Neural progenitor cell (in vitro differentiated cells): ENCODE data around the gene BRSK2.

ENCODE experiments used
- CTCF ChIP-seq: fragments of 200-600 bp; sonication (generic); IDR thresholded peaks from 2 replicates; pipeline ENCODE4 v1.5.1; 2017; ENCODE audit warnings: antibody characterized with exemption, mild to moderate bottlenecking
- EZH2 ChIP-seq: fragments of 200-600 bp; sonication (generic); IDR thresholded peaks from 2 replicates; pipeline ENCODE4 v1.6.1; 2017; ENCODE audit warnings: antibody characterized with exemption, mild to moderate bottlenecking, moderate library complexity

GRCh38 chr11:1422481-1422880 lies 32.7 kb downstream of the BRSK2 start:
- TF ChIP-seq CTCF (no peak), EZH2 (no peak)
